HG03575 (cell line): ENCODE measurements around the gene IGFBP6.
"Not testable (repeated sequence)": the region's sequence is repeated elsewhere in the genome, so short reads cannot be mapped to it uniquely, and the experiment has no call there.

Experiments used
- ATAC-seq: cut with Tn5 transposase; IDR thresholded peaks from one replicate; pipeline ENCODE4 v1.9.1; 2021; ENCODE audit not compliant: unreplicated experiment, insufficient number of reproducible peaks, low FRiP score; ENCODE audit errors: extremely low read depth

The IGFBP6 gene

GRCh38 chr12:53093777-53094393 lies 3.6 kb upstream of the IGFBP6 start:
- ATAC-seq = no peak

GRCh38 chr12:53094394-53094787 lies 3.1 kb upstream of the IGFBP6 start:
- no peak for ATAC-seq

- not testable (repeated sequence) for ATAC-seq
Observed at GRCh38 chr12:53094796-53095595, 2.5 kb upstream of the IGFBP6 start.

- not testable (repeated sequence) for ATAC-seq
Observed at GRCh38 chr12:53095596-53095895, 1.9 kb upstream of the IGFBP6 start.

- ATAC-seq = no peak
Observed at GRCh38 chr12:53096089-53096741, 1.3 kb upstream of the IGFBP6 start.

GRCh38 chr12:53096759-53097158 lies 708 bp upstream of the IGFBP6 start:
- ATAC-seq = no peak

- ATAC-seq = no peak
Observed at GRCh38 chr12:53097207-53097563, 282 bp upstream of the IGFBP6 start.

- no peak for ATAC-seq
Observed at GRCh38 chr12:53098354-53098981, 1.0 kb downstream of the IGFBP6 start.

GRCh38 chr12:53099071-53099882 lies 1.8 kb downstream of the IGFBP6 start:
- ATAC-seq = no peak

GRCh38 chr12:53100466-53101151 lies 3.1 kb downstream of the IGFBP6 start:
- no peak for ATAC-seq

- ATAC-seq = no peak
Observed at GRCh38 chr12:53101266-53101665, 3.8 kb downstream of the IGFBP6 start.

- ATAC-seq = no peak
Observed at GRCh38 chr12:53101931-53102781, 4.7 kb downstream of the IGFBP6 start.

GRCh38 chr12:53102883-53103807 lies 5.7 kb downstream of the IGFBP6 start, which contains the start of gene SOAT2:
Gene SOAT2 (plus strand): TSS chr12:53103486. CDS start chr12:53103578, 92 bp downstream.
- ATAC-seq = no peak

GRCh38 chr12:53103860-53104305 lies 6.4 kb downstream of the IGFBP6 start:
- ATAC-seq = no peak

GRCh38 chr12:53105256-53105655 lies 7.8 kb downstream of the IGFBP6 start:
- ATAC-seq = no peak

- no peak for ATAC-seq
Observed at GRCh38 chr12:53105712-53106439, 8.4 kb downstream of the IGFBP6 start.
